Cardiac fibroblast (primary cell): ENCODE measurements around the gene GRK5.

Source experiments
- DNase-seq, 2 donors: peaks; one replicate each; pipeline versions ENCODE4 v3.0.0 to v3.0.0-alpha.2; 2010; ENCODE audit warnings: low read depth in 2 of 2
- H3K4me3 ChIP-seq, 2 donors: replicated peaks in 1 of 2; 1 replicate in 1 of 2; 2 replicates in 1 of 2; pipeline ENCODE4 v1.5.1; 2011; ENCODE audit warnings: low read depth in 2 of 2, low read length in 2 of 2, mild to moderate bottlenecking in 2 of 2, moderate library complexity in 1 of 2
- TF ChIP-seq, protein P1 (sequence below): IDR thresholded peaks from one replicate; pipeline ENCODE4 v1.5.1; 2011; ENCODE audit warnings: low read depth, mild to moderate bottlenecking, low read length, inconsistent platforms

The GRK5 gene

DNA sequence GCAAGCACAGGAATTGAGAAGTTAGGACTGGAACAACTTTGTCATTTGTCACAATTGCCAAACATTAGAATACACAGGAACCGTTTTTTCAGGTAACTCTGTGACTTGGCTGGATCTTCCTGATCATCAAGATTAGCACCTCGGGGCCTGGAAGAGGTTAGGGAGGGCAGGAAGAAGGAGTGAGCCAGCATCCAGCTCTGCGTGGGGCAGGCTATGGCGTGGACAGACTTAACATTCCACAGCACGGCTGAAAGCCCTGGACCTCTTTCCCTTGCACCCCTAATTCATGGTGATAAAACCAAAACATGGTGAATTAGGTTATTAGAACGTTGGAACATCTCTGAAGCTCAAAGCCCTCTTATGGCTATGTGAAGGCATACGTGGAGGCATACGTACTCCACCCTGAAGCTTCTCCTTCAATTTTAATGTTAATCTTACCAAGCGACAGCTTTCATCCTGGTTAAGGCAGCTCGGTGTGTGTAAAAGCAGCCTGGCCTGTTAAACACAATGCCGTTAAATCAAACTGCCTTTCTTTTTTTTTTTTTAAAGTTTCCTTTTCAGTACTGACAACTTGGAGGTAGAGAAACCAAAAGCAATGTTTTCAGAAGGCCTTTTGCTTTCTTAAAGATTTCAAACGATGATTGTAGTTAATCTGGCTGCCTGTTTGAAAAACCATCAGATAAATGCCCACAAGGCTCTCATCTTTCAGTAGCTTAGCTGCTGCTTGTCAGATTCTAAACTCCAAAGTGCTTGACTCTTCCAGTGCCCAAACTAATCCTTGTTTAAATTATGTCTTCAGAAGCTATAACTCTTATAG lies 4.5 kb downstream of the GRK5 start:
- peak overlapping the region in 1 of 2 donors; percentile 2 for H3K4me3 ChIP-seq
- TF ChIP-seq, protein P1, sequence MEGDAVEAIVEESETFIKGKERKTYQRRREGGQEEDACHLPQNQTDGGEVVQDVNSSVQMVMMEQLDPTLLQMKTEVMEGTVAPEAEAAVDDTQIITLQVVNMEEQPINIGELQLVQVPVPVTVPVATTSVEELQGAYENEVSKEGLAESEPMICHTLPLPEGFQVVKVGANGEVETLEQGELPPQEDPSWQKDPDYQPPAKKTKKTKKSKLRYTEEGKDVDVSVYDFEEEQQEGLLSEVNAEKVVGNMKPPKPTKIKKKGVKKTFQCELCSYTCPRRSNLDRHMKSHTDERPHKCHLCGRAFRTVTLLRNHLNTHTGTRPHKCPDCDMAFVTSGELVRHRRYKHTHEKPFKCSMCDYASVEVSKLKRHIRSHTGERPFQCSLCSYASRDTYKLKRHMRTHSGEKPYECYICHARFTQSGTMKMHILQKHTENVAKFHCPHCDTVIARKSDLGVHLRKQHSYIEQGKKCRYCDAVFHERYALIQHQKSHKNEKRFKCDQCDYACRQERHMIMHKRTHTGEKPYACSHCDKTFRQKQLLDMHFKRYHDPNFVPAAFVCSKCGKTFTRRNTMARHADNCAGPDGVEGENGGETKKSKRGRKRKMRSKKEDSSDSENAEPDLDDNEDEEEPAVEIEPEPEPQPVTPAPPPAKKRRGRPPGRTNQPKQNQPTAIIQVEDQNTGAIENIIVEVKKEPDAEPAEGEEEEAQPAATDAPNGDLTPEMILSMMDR = no peak
- peak; percentile 40 to 42 for DNase-seq

DNA sequence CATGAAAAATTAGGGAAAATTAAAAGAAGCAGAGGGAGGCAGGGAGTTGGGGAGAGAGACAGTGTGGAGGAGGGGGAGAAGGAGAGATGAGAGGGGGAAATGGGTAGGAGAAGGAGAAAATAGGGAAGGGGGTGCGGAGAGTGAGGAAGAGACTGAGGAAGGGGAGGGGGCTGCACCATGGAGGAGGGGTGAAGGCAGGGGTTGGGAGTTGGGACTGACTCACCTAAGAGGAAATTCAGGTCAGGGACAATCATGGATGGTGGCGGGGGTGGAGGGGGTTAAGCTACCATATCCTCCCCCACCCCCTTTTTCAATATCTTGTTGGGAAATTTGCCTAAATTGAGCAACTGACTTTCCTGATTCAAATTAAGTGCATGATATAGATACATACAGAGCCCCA lies 8.0 kb downstream of the GRK5 start:
- TF ChIP-seq, protein P1 = no peak
- H3K4me3 ChIP-seq = no peak overlapping the region
- DNase-seq = no peak

- DNase-seq = no peak
- TF ChIP-seq, protein P1 = no peak
- no peak overlapping the region for H3K4me3 ChIP-seq
Observed at GRCh38 chr10:119216127-119216526, 8.8 kb downstream of the GRK5 start.

- TF ChIP-seq, protein P1 = no peak
- no peak overlapping the region for H3K4me3 ChIP-seq
Observed at GRCh38 chr10:119217401-119217800, 10.0 kb downstream of the GRK5 start.

DNA sequence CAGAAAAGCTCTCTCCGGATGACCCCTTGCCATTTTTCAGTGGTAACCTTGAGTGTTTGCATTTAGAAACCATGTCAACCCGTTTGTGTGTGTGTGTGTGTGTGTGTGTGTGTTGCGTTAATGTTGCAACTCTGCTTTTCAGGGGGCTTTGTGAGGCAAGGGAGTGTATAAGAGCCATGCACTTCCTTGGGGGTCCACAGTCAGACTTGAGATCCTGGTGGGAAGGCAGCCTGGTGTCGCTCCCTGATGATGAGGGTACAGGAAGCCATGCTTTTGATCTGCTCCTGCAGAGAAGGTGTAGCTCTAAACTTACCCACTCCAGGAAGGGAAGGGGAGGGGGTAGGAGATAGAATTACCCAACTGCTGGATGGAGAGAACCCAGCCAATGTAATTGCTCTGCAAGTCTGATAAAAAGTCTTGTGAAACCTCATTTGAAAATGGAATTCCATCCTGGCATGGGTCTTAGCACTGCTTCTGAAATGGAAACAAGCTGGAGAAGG lies 10.7 kb downstream of the GRK5 start:
- DNase-seq = peak in 1 of 2 donors; percentile 92
- TF ChIP-seq, protein P1 = no peak
- H3K4me3 ChIP-seq = no peak overlapping the region

More at GRCh38 chr10:119217401-119217800, 10.0 kb downstream of the GRK5 start:
- no peak for DNase-seq

DNA sequence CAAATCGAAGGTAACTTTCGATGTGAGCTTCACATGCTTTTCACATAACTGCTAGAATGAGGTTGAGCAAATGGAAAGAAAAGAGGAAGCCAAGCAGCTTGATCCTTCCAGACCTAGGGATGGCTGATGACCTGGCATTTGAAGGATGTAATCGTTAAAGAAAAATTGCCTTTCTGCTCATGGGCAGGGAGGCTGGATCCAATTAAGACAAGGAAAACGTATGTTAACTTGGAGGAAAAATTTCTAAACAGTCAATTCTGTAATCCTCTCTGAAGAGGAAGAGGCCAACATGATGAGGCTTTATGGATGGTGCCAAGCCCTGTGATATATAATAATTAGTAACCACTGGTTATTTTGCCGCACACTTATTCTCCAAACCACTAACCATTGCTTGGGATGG lies 12.5 kb downstream of the GRK5 start:
- TF ChIP-seq, protein P1 = no peak
- no peak for DNase-seq

GRCh38 chr10:119221201-119221600 lies 13.8 kb downstream of the GRK5 start:
- TF ChIP-seq, protein P1 = no peak
- no peak overlapping the region for H3K4me3 ChIP-seq
- peak; percentile 31 to 80 for DNase-seq

More for the DNA sequence above, 12.5 kb downstream of the GRK5 start:
- no peak overlapping the region for H3K4me3 ChIP-seq
